KMS-11 (cell line): Measurements from ENCODE around the gene CRB2.

Experiments
- H2AFZ ChIP-seq: fragments of 200-600 bp; sonication (generic); 2 replicates; pipeline ENCODE4 v1.6.1; 2016; ENCODE audit warnings: antibody characterized with exemption, mixed run types, low read depth
- H3K27ac ChIP-seq: fragments of 200-600 bp; sonication (generic); 2 replicates; pipeline ENCODE4 v1.6.1; 2016; ENCODE audit warnings: mild to moderate bottlenecking, mixed run types
- H3K27me3 ChIP-seq: fragments of 200-600 bp; sonication (generic); 2 replicates; pipeline ENCODE4 v1.6.1; 2017; ENCODE audit warnings: mild to moderate bottlenecking, low read depth, mixed run types, moderate library complexity; ENCODE audit not compliant: insufficient read depth
- H3K36me3 ChIP-seq: fragments of 200-600 bp; sonication (generic); 2 replicates; pipeline ENCODE4 v1.6.1; 2017; ENCODE audit warnings: mild to moderate bottlenecking, mixed run types; ENCODE audit not compliant: insufficient read depth
- H3K4me1 ChIP-seq: fragments of 200-600 bp; sonication (generic); 2 replicates; pipeline ENCODE4 v1.6.1; 2016; ENCODE audit warnings: mild to moderate bottlenecking, low read depth, mixed run types; ENCODE audit not compliant: poor library complexity, severe bottlenecking
- H3K4me2 ChIP-seq: fragments of 200-600 bp; sonication (generic); 2 replicates; pipeline ENCODE4 v1.7.0; 2016; ENCODE audit warnings: mild to moderate bottlenecking, mixed run types
- H3K4me3 ChIP-seq: fragments of 200-600 bp; sonication (generic); IDR thresholded peaks from 2 replicates; pipeline ENCODE4 v1.6.1; 2017; ENCODE audit warnings: low read depth, low read length, mixed read lengths; ENCODE audit not compliant: insufficient read depth
- H3K79me2 ChIP-seq: fragments of 200-600 bp; sonication (generic); 2 replicates; pipeline ENCODE4 v1.6.1; 2016; ENCODE audit warnings: low read depth, mixed run types; ENCODE audit not compliant: insufficient read depth
- H3K9ac ChIP-seq: fragments of 200-600 bp; sonication (generic); 2 replicates; pipeline ENCODE4 v1.6.1; 2016; ENCODE audit warnings: mild to moderate bottlenecking, mixed run types
- H4K20me1 ChIP-seq: fragments of 200-600 bp; sonication (generic); 2 replicates; pipeline ENCODE4 v1.6.1; 2016; ENCODE audit warnings: mild to moderate bottlenecking, mixed run types; ENCODE audit not compliant: insufficient read depth
- CTCF ChIP-seq: fragments of 200-600 bp; sonication (generic); conservative IDR thresholded peaks from 2 replicates; pipeline ENCODE4 v1.6.1; 2017; ENCODE audit warnings: low read depth, mild to moderate bottlenecking, antibody characterized with exemption, low read length, moderate library complexity, mixed read lengths

The CRB2 gene

GRCh38 chr9:123355761-123356431 lies at the start of gene CRB2:
Gene CRB2, plus strand, starts transcription at chr9:123356197. Its CDS starts 64 bp downstream, at chr9:123356261.
- Histone ChIP-seq H3K9ac (no peak within 1 kb of the TSS), H2AFZ (no peak within 1 kb of the TSS)
- no peak for TF ChIP-seq CTCF

GRCh38 chr9:123309611-123310010 lies 46.4 kb upstream of the CRB2 start:
- no peaks in the 10 kb centered on the region for H3K4me1 ChIP-seq
- H3K4me3 ChIP-seq, result no peak overlapping the region
- no peaks in the 10 kb centered on the region for H3K79me2 ChIP-seq
- no peaks in the 10 kb centered on the region for H3K27me3 ChIP-seq
- H3K27ac ChIP-seq, result no peak overlapping the region
- H4K20me1 ChIP-seq, result no peaks in the 10 kb centered on the region
- TF ChIP-seq CTCF, result no peak
- H3K9ac ChIP-seq, result no peak overlapping the region
- no peaks in the 10 kb centered on the region for H3K36me3 ChIP-seq
- H2AFZ ChIP-seq, result no peak overlapping the region
- H3K4me2 ChIP-seq, result no peak overlapping the region

More at GRCh38 chr9:123355761-123356431, at the start of gene CRB2:
- no peaks in the 10 kb centered on the region; the same call in 1 of the 2 replicates for H3K27me3 ChIP-seq
- H4K20me1 ChIP-seq, result no peaks in the 10 kb centered on the region
- H3K4me2 ChIP-seq, result no peak within 1 kb of the TSS
- no peaks in the 10 kb centered on the region for H3K36me3 ChIP-seq
- H3K4me3 ChIP-seq, result no peak within 1 kb of the TSS
- H3K4me1 ChIP-seq, result peaks cover 27% of the 10 kb centered on the region
- no peaks in the 10 kb centered on the region for H3K79me2 ChIP-seq
- H3K27ac ChIP-seq, result no peak within 1 kb of the TSS

GRCh38 chr9:123310551-123311249 lies 45.3 kb upstream of the CRB2 start:
- TF ChIP-seq CTCF, result no peak
- Histone ChIP-seq H3K9ac (no peak overlapping the region), H2AFZ (no peak overlapping the region), H3K27me3 (no peaks in the 10 kb centered on the region), H3K27ac (no peak overlapping the region), H4K20me1 (no peaks in the 10 kb centered on the region), H3K4me1 (no peaks in the 10 kb centered on the region), H3K36me3 (no peaks in the 10 kb centered on the region), H3K79me2 (no peaks in the 10 kb centered on the region), H3K4me3 (no peak overlapping the region), H3K4me2 (no peak overlapping the region)

- TF ChIP-seq CTCF, result no peak
- no peak overlapping the region for H2AFZ ChIP-seq
Observed at GRCh38 chr9:123311250-123311752, 44.7 kb upstream of the CRB2 start.

More at GRCh38 chr9:123311250-123311752, 44.7 kb upstream of the CRB2 start:
- no peak overlapping the region for H3K27ac ChIP-seq
- no peaks in the 10 kb centered on the region for H3K36me3 ChIP-seq
- no peaks in the 10 kb centered on the region for H3K79me2 ChIP-seq
- no peak overlapping the region for H3K4me2 ChIP-seq
- H3K27me3 ChIP-seq, result no peaks in the 10 kb centered on the region
- no peaks in the 10 kb centered on the region for H4K20me1 ChIP-seq
- H3K9ac ChIP-seq, result no peak overlapping the region
- no peaks in the 10 kb centered on the region for H3K4me1 ChIP-seq
- no peak overlapping the region for H3K4me3 ChIP-seq
